NCI-H748 (cell line): ENCODE results near the gene MAPKAPK3.
"Not testable (repeated sequence)": the region's sequence is repeated elsewhere in the genome, so short reads cannot be mapped to it uniquely, and the experiment has no call there.

ENCODE experiments used
- DNase-seq: peaks from one replicate; lab custom pipeline; 2025; ENCODE audit not compliant: unreplicated experiment; lab: John Stamatoyannopoulos, UW

Gene MAPKAPK3

GRCh38 chr3:50655009-50655830, 38.3 kb downstream of the MAPKAPK3 start:
- no peak for DNase-seq

- no peak for DNase-seq
Observed at GRCh38 chr3:50656417-50657195, 39.7 kb downstream of the MAPKAPK3 start.

DNA sequence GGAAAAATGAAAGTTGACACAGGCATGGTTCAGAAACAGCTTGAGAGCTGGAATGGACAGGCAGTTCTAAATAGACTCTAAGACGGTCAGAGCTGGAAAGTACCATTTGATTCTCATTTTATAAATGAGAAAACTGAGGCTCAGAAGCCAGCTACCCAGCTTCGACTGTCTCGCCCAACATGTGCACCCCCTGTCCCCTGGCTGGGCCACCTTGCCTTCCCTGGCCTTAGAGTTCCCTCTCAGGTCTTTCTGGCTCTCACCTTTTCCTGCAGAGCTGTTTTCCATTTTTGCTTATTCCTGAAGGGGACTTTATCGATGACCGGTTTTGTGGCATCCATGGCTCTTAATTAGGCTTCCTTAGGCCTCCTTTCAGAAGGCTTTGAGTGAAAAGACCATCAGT, 40.5 kb downstream of the MAPKAPK3 start:
- DNase-seq: no peak

DNA sequence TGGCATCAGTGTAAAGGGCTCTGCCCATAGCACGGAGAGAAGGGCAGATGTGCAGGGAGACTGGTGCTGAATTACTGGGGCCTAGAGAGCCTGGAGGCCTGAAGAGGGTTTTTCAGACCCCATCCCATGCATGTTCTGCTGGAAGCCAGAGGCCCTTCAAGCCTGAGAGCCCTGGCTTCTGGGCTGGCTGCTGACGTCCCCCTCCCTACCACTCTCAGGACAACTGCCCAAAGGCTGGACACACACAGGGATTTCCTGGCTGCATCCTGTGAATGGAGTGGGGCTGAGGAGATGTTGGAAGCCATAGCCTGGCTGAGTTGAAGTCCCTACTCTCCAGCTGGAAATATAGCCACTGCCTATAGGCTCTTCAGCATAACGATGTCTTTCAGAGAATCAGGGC, 40.9 kb downstream of the MAPKAPK3 start:
- DNase-seq: no peak

DNA sequence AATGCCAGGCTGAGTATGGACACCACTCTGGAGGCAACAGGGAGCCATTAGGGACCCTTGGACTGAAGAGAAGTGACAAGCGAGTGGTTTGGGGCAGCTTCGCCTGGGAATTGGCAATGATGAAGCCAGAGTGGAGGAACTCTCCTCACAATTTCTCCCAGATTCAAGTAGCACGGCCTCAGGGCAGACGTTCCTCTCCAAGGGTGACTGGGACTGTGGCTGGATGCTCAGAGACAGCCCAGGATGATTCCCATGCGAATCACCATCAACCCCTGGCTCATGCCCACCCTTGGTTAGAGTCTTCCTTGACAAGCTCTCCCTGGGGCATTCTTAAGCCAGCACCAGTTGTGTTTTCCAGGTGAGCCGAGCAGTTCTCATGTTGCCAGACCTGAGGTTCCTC, 41.5 kb downstream of the MAPKAPK3 start:
- DNase-seq: no peak

DNA sequence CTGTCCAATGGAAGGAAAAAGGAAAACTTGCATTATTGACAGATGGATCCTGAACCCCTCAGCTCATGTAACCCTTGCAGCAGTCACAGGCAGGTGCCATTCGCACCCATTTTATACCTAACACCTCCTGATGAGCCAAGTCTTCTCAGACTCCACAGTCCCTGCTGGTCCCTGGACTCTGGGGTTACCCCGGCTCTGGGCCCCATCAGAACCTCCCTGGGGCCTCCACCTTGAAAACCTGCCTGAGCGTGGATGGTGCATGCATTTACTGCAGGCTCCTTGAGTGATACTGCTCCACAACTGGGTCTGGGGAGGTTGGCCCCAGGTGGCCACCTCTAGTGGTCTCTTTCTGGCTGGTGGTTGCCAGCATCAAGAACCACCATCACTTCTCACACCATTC, 41.9 kb downstream of the MAPKAPK3 start:
- DNase-seq: no peak

DNA sequence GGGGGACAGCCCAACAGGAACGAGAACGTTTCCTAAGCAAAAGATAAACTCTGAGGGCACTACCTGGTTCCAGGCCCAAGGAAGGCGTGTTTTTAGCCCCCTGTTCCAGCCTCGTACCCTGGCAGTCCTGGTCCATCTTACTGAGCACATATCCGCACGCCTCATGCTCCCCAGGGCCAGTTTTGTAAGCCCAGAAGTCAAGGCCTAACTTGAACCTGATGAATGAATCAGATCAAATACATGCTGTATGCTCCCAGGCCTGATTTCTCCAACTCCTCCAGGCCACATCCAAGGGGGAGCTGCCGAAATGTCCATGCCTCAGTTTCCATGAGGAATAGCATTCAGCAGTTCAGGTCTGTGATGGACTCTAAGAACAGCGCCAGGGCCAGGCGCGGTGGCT, 43.4 kb downstream of the MAPKAPK3 start:
- no peak for DNase-seq

- DNase-seq: no peak
Observed at GRCh38 chr3:50661321-50661837, 44.4 kb downstream of the MAPKAPK3 start.

DNA sequence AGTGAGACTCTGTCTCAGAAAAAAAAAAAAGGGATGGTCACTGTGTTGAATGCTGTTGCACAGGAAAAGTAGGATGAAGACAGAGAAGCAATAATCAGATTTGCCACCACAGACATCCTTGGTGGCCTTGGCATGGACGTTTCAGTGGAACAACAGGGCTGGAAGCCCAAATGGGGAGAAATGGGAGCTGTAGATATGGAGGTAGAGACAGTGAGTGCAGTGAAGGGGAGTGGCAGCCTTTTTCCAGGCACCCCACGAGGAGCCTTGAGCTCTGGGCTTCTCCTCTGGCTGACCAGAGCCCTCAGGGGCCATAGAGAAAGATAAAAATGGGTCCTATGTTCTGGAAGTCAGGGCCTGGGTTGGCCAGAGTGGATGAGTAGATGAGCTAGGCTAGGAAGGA, 45.5 kb downstream of the MAPKAPK3 start:
- DNase-seq: no peak

GRCh38 chr3:50665081-50665840, 48.3 kb downstream of the MAPKAPK3 start:
- no peak for DNase-seq

- DNase-seq: not testable (repeated sequence)
Observed at GRCh38 chr3:50665841-50666115, 48.8 kb downstream of the MAPKAPK3 start.

- no peak for DNase-seq
Observed at GRCh38 chr3:50666837-50667236, 49.9 kb downstream of the MAPKAPK3 start.

- peak; percentile 3 for DNase-seq
Observed at GRCh38 chr3:50671331-50671730, 54.4 kb downstream of the MAPKAPK3 start.

GRCh38 chr3:50672656-50673055, 55.7 kb downstream of the MAPKAPK3 start:
- DNase-seq: no peak

DNA sequence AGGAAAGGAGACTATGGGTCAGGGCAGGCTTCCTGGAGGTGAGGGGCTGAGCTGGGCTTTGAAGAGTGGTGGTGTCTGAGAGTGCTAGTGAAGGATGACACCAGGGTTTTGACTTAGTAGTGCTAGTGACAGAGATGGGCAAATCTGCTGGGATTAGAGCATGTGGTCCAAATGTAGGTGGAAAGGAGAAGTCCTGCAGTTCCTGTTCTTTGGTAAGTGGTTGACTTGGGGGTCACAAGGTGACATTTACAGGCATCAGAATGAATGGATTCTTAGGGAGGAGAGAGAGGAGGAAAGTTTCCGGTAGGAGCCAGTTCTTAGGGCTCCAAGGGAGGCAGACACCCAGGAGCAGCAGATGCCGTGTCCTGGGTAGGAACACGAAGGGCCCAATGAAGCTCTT, 57.0 kb downstream of the MAPKAPK3 start:
- DNase-seq: no peak

DNA sequence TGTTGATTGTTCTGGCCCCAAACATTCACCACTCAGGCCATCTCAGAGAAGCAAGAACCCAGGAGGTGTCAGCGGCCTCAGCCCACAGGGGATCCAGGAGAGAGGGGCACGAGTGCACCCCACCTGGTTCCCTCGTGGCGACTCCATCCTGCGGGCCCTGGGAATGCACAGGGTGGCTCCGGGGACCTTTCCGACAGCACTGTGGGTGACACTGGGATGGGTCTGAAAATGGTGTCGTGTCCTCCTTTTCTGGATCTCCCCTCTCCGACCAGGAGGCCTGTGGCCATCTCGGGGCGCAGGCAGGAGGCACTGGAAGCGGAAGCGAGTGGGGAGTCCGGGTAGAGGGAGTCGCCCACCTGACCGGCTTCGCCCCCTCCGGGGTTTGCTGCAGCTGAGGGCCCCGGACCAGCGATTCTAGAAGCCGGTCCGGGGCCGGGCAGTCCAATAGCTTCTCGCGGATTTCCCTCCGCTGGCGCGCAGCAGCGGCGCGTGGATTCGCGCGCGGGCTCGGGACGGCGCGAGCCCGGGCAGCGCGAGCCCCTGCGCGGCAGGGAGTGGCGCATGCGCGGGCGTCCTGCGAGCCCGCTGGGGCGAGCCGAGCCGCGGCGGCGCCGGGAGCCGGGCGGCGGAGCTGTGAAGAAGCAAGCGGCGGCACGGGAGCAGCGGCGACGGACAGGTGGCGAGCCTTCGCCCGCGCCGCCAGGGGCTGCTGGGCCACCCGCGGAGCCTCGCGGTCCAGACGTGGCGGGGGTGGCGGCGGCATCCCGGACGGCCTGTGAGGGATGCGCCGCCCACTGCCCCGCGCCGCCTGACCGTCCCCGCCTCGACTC, 57.6 kb downstream of the MAPKAPK3 start, which contains the start of gene DOCK3:
Gene DOCK3 (plus strand): TSS at position 579 of the 830 bp plus-strand sequence. CDS start 337 bp downstream, outside the sequence.
- peak; percentile 68 for DNase-seq

DNA sequence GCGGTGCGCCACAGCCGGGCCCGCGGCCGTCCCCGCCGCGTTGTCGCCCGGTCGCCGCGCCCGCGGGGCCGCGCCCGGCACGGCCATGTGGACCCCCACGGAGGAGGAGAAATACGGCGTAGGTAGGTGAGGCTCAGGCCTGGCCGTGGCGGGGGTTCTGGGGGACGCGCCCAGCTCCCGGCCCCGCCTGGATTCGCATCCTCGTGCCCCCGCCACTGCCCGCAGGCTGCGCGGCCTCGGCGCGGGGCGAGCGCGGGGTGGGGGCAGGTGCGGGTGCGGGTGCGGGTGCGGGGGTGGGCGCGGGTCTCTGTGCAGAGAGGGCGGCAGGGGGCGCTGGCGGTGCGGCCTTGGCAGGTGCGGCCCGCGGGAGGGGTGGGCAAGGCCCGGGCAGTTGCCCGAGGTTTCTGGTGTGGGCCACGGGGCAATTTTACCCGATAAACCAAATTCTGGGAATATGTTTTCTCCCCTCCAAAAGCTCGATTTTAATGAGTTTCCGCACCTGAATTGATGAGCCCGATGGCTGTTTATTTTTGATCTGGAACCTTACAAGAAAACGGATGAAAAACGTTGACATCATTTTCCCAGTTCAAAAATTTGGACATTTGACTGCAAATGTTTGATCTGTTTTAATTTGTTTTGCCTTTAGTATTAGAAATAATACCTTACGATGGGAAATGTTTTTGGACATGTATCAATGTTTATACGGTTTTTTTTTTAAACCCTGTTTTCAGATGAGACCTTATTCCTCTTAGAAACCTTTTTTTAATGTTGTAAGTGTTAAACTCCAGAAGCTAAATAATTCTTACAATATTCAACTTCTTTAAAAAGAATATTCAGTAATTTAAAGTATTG, 58.5 kb downstream of the MAPKAPK3 start:
- DNase-seq: peak; percentile 54

DNA sequence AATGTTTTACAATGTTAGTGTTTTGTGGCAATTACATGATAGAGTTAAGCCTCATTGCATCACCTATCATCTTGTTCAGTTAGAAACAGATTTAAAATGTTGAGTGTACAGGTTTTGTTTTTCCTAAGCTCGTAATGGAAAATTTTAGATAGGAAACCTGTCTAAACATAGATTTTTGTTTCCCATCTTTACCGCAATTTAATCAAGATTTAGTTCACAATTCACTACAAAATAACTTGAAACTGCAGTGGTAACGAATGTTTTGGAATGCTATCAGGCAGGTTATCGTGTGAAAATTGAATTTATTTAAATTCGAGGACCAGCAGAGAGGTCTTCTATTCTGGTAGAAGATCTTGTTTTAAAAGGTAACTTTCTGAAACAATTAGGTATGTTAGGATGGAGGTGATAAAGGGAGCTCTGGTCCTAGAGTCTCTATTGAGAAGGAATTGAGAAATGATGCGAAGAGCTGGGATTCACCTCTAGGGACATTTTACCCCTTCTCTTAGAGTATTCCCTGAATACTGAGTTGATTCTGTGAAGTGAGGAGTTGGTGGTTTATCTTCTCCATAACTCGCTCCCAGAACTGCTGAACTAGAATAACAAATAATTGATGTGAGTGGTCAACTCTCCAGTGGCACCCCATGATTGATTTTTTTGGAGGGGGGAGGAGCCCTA, 59.2 kb downstream of the MAPKAPK3 start:
- no peak for DNase-seq

- no peak for DNase-seq
Observed at GRCh38 chr3:50687127-50687751, 70.3 kb downstream of the MAPKAPK3 start.
